Endodermal cell (in vitro differentiated cells): ENCODE results near the gene CHRND. TPM values are rescaled to one million over a fixed set of nuclear protein-coding genes. Genes with fewer than 3 reads are reported as not detected.
A peak's percentile ranks its signal among the peaks of the same experiment; 100 is the strongest.

Experiments used
- DNase-seq: peaks from one replicate; pipeline ENCODE4 v3.0.0-alpha.2; 2017
- H3K27ac ChIP-seq: 2 replicates; pipeline ENCODE4 v1.5.1; 2013; ENCODE audit warnings: mild to moderate bottlenecking, low read depth, low read length, moderate library complexity
- H3K27me3 ChIP-seq: 2 replicates; pipeline ENCODE4 v1.6.1; 2013; ENCODE audit warnings: mild to moderate bottlenecking, low read length, moderate library complexity; ENCODE audit not compliant: insufficient read depth, control insufficient read depth, poor library complexity, severe bottlenecking
- H3K36me3 ChIP-seq: 2 replicates; pipeline ENCODE4 v1.7.0; 2013; ENCODE audit warnings: mild to moderate bottlenecking, low read length, moderate library complexity; ENCODE audit not compliant: control insufficient read depth, insufficient read depth
- H3K4me1 ChIP-seq: one replicate; pipeline ENCODE4 v1.7.0; 2013; ENCODE audit warnings: low read length; ENCODE audit not compliant: control insufficient read depth, insufficient read depth
- H3K4me3 ChIP-seq: 2 replicates; pipeline ENCODE4 v1.5.1; 2013; ENCODE audit warnings: mild to moderate bottlenecking, low read length, moderate library complexity
- H3K9ac ChIP-seq: 2 replicates; pipeline ENCODE4 v1.6.1; 2013; ENCODE audit warnings: mild to moderate bottlenecking, low read length, moderate library complexity; ENCODE audit not compliant: poor library complexity, severe bottlenecking; ENCODE audit errors: extremely low read depth
- H3K9me3 ChIP-seq: 2 replicates; pipeline ENCODE4 v1.6.1; 2013; ENCODE audit warnings: mild to moderate bottlenecking, low read length, moderate library complexity; ENCODE audit not compliant: control insufficient read depth
- H3K27ac Mint-ChIP-seq: 2 replicates; pipeline ENCODE4 v1.8.0; 2020; ENCODE audit warnings: mixed read lengths
- H3K27me3 Mint-ChIP-seq: 2 replicates; pipeline ENCODE4 v1.8.0; 2021; ENCODE audit warnings: mild to moderate bottlenecking, mixed read lengths; ENCODE audit not compliant: insufficient read depth
- H3K36me3 Mint-ChIP-seq: 2 replicates; pipeline ENCODE4 v1.8.0; 2020; ENCODE audit warnings: low read depth, mixed read lengths
- H3K4me1 Mint-ChIP-seq: 2 replicates; pipeline ENCODE4 v1.8.0; 2020; ENCODE audit warnings: mixed read lengths
- H3K4me3 Mint-ChIP-seq: 2 replicates; pipeline ENCODE4 v1.8.0; 2020; ENCODE audit warnings: mild to moderate bottlenecking, moderate library complexity, mixed read lengths
- H3K9me3 Mint-ChIP-seq: 2 replicates; pipeline ENCODE4 v1.8.0; 2020; ENCODE audit warnings: mild to moderate bottlenecking, mixed read lengths
- CTCF ChIP-seq: fragments of 200-600 bp; sonication (generic); conservative IDR thresholded peaks from 2 replicates; pipeline ENCODE4 v1.5.0; 2021; ENCODE audit warnings: antibody characterized with exemption, mild to moderate bottlenecking
- WGBS, 2 experiments: methylation state at CpG; one replicate each; pipeline versions ENCODE4 v1.1.5 to v1.1.7; 2013; ENCODE audit warnings: missing lambda C conversion rate in 2 of 2, mixed read lengths in 1 of 2; ENCODE audit not compliant: insufficient coverage in 1 of 2, insufficient read length in 1 of 2; 5-methylcytosine and 5-hydroxymethylcytosine counted together
- total RNA-seq, 2 donors: library from RNA; stranded (reverse); fragmentation: NEBNext Ultra II Directional in 1 of 2; extraction: Animal tissue kit (Norgen Biotek cat#: 25700) in 1 of 2; gene quantifications; 2 replicates in 1 of 2; 3 replicates in 1 of 2; pipeline ENCODE4 v1.2.1, GENCODE V29; 2021

Gene CHRND
- total RNA-seq, 2 donors from 2014 or later = 0.11 TPM; not detected in 1

DNA sequence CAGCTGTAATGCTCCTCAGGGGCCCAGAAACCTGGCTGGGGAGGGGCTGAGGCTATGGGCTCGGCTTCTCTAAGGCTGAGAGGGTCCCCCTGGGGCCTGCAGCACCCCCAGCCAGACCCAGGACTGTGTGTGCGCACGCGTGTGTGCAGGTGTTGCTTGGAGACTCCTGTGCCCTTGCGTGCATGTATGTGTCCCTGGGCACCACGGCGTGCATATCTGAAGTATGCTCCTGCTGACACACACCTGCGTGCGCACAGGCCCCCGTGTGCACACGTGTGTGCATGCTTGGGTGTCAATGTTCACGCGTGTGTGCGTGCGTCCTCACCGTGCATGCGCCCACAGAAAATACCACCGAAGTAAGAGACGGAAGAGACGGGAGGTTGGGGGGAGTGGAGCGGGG lies 23.4 kb upstream of the CHRND start:
- WGBS, 2 experiments = 0 to 11% methylated on average over 2 to 18 of the region's 21 CpGs
- H3K27me3 ChIP-seq = peaks cover 61% of the 10 kb centered on the region

DNA sequence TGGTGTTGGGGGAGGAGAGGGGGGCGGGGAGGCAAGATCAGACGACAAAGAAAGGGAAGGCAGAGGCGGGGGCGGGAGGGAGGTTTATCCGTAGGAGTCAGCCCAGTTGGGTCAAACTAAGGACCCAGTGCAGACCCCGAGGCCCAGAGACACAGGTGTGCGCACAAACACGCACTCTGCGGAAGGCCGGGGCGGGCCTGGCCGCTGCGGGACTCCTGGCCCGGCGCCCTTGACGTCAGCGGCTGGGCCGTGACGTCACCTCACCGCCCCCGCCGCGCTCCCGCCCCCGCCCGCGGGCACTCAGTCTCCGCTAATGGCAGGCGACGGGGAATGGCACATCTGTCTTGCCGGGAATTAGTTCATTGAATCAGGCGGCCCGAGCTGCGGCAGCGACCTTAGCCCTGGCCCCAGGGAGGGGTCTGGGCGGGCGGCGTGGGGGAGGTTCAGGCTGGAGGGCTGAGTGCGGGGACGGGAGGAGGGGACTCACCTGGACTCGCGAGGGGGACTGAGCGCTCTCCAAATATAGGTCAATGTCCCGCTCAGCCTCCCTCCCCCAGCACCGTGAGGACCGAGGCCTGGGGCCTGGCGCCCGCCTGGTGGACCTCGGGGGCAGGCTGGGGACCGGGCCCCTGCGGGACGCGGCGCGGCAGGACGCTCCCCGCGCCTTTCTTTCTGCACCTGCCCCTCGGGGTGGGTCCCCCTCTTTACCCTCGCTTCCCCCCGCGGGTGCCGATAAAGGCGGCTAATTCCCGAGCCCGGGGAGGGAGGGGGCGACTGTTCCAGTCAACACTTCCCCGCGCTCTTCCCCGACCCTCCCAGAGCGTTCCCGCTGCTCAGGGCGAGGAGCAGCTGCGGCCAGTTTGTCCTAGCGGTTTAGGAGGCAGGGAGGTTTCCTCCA lies 22.8 kb upstream of the CHRND start:
- Mint-ChIP-seq H3K4me3 (peak overlapping the region; percentile 55), H3K36me3 (no peaks in the 10 kb centered on the region), H3K4me1 (peaks cover 4% of the 10 kb centered on the region), H3K9me3 (no peaks in the 10 kb centered on the region), H3K27me3 (peaks cover 64% of the 10 kb centered on the region), H3K27ac (no peak overlapping the region)
- no peaks in the 10 kb centered on the region for H3K9me3 ChIP-seq
- WGBS, 2 experiments = 1% methylated on average over 25 to 75 of the region's 75 CpGs
- peak overlapping the region; percentile 70 for H3K4me3 ChIP-seq
- no peak overlapping the region for H3K9ac ChIP-seq
- no peak overlapping the region for H3K27ac ChIP-seq
- H3K27me3 ChIP-seq = peaks cover 62% of the 10 kb centered on the region
- no peaks in the 10 kb centered on the region for H3K36me3 ChIP-seq
- H3K4me1 ChIP-seq = peaks cover 3% of the 10 kb centered on the region
- DNase-seq = peak; percentile 80
- TF ChIP-seq CTCF = no peak

More for the DNA sequence above, 23.4 kb upstream of the CHRND start:
- H3K27ac Mint-ChIP-seq = no peak overlapping the region
- H3K4me3 Mint-ChIP-seq = peak overlapping the region; percentile 55
- no peak overlapping the region for H3K9ac ChIP-seq
- no peak overlapping the region for H3K4me3 ChIP-seq
- H3K27ac ChIP-seq = no peak overlapping the region
- H3K9me3 ChIP-seq = no peaks in the 10 kb centered on the region
- TF ChIP-seq CTCF = no peak
- H3K4me1 ChIP-seq = peaks cover 3% of the 10 kb centered on the region
- no peaks in the 10 kb centered on the region for H3K9me3 Mint-ChIP-seq
- no peaks in the 10 kb centered on the region for H3K36me3 ChIP-seq
- peaks cover 64% of the 10 kb centered on the region for H3K27me3 Mint-ChIP-seq
- DNase-seq = no peak
- H3K36me3 Mint-ChIP-seq = no peaks in the 10 kb centered on the region
- peaks cover 4% of the 10 kb centered on the region for H3K4me1 Mint-ChIP-seq

DNA sequence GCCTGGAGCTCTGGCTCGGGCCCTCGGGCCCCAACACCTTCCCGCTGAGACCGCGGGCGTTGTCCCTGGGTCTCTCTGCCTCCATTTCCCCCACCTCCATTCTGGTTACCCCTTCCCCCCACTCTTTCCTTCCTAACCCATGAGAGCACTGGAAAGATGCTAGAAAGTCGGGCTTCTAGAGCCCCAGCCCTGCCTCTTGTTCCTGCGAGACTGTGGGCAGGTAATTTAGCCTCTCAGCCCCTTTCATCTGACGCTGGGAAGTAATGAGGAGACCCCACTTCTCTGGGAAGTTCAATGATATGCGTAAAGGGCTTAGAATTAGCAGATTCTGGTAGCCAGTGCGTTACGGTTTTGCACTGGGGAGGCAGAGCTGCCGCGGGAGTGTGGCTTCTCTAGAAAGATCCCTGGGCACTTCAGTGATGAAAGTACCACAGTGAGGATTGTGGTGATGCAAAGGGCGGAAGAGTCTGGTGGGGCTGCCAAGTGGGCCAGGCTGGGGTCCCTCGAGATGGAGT lies 22.1 kb upstream of the CHRND start:
- Histone ChIP-seq H3K9ac (no peak overlapping the region), H3K4me3 (peak overlapping the region; percentile 70), H3K27ac (no peak overlapping the region), H3K4me1 (peaks cover 3% of the 10 kb centered on the region), H3K36me3 (no peaks in the 10 kb centered on the region), H3K27me3 (peaks cover 62% of the 10 kb centered on the region), H3K9me3 (no peaks in the 10 kb centered on the region)
- H3K4me1 Mint-ChIP-seq = peaks cover 4% of the 10 kb centered on the region
- H3K9me3 Mint-ChIP-seq = no peaks in the 10 kb centered on the region
- H3K27me3 Mint-ChIP-seq = peaks cover 60% of the 10 kb centered on the region
- WGBS, 2 experiments = 27 to 33% methylated on average over 7 to 16 of the region's 16 CpGs
- DNase-seq = no peak
- no peaks in the 10 kb centered on the region for H3K36me3 Mint-ChIP-seq
- TF ChIP-seq CTCF = no peak
- H3K4me3 Mint-ChIP-seq = peak overlapping the region; percentile 55
- H3K27ac Mint-ChIP-seq = no peak overlapping the region
